ENCODE results near the gene ZNF407.

ZNF407 gene

DNA sequence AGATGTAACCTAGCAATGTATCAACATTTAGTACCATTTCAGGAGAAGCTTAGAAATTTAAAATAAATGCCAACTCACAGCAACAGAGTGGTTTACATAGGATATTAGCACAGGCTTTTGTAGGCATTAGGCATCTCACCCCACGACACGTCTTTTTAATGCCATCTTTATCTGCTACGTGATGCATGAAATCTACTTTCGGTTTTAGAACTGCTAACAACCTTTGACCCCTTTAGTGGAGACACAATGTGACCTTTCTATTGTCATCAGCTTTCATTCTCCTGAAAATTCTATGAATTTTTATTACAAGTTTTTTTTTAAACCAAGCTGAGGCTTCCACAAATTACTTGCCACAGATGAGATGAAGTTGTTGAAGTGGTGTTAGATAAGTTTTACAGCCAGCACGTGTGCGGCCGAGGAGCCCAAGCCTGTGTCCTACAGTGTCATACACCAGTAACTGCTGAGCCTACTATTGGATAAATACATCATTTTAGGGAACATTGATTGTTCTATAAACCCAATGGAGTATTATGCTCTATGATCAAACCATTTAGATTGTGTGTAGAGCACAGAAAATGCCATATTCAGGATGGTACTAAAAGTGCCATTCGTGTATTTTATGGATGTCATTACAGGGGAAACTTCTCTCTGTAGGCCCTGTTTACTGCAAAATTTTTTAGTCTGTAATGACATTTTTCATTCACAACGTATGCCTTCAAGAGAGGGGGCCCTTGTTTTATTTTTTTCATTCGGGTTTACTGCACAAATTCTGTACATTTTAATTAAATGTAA is 459.7 kb downstream of the ZNF407 start:
- TF ChIP-seq POLR2A (IDR thresholded peaks at IDR 0.05; ENCODE audit: low read depth, low read length) = no peak
- no peak for FAIRE-seq
- DNase-seq (ENCODE audit: insufficient read length, low spot score) = no peak

GRCh38 chr18:75060185-75060584 is 462.5 kb downstream of the ZNF407 start:
- FAIRE-seq (no peak), DNase-seq (ENCODE audit: insufficient read length, low spot score) (no peak)
- no peak for TF ChIP-seq POLR2A (IDR thresholded peaks at IDR 0.05; ENCODE audit: low read depth, low read length)

- FAIRE-seq (no peak), DNase-seq (ENCODE audit: insufficient read length, low spot score) (no peak)
- no peak for TF ChIP-seq POLR2A (IDR thresholded peaks at IDR 0.05; ENCODE audit: low read depth, low read length)
Measured at GRCh38 chr18:75062297-75062886, 464.7 kb downstream of the ZNF407 start.

DNA sequence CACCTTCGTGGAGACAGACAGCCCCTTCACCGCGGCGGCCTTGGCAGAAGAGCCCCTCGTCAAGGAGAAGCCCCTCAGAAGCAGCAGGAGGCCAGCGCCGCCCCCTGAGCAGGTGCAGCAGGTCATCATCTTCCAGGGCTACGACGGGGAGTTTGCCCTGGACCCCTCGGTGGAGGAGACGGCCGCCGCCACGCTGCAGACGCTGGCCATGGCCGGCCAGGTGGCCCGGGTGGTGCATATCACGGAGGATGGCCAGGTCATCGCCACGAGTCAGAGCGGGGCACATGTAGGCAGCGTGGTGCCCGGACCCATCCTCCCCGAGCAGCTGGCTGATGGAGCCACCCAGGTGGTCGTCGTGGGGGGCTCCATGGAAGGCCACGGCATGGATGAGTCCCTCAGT is 465.5 kb downstream of the ZNF407 start:
- no peak for DNase-seq (ENCODE audit: insufficient read length, low spot score)
- no peak for TF ChIP-seq POLR2A (IDR thresholded peaks at IDR 0.05; ENCODE audit: low read depth, low read length)
- no peak for FAIRE-seq

- FAIRE-seq (no peak), DNase-seq (ENCODE audit: insufficient read length, low spot score) (no peak)
- TF ChIP-seq POLR2A (IDR thresholded peaks at IDR 0.05; ENCODE audit: low read depth, low read length) = no peak
Measured at GRCh38 chr18:75063615-75064512, 466.2 kb downstream of the ZNF407 start.

GRCh38 chr18:75064513-75064905 is 466.8 kb downstream of the ZNF407 start:
- no peak for TF ChIP-seq POLR2A (IDR thresholded peaks at IDR 0.05; ENCODE audit: low read depth, low read length)
- FAIRE-seq (no peak), DNase-seq (ENCODE audit: insufficient read length, low spot score) (no peak)

DNA sequence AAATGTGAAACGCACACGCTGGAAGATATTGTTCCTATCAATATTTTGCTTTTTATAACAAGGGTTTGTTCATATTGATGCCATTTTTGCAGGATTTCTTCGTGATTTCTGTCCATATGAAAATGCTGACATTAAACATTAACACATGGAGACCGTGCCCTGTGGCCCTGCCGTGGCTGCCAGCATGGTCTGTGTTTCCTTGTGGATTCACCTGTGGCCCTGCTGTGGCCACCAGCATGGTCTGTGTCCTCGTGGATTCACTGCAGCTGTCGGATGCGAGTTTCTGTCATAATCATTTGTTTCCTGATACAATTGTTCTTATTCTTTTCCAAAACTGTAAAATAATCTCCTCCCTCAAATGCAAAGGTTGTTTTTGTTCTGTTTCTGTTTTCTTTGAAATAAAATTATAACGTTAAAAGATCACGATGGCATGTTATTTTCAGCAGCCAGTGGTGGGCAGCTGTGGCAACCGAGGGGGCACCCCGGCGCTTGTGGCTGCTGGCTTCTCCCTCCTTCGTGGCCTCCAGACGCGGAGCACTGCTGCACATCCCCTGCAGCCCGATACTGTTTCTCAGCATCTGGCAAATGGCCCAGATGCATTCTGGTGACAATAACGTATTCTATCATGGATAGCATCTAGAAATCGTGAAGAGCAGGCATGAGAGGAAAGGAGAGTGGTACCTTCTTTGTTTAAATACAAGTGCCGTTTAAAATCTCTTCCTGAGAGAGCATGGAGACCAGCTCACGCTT is 467.8 kb downstream of the ZNF407 start:
- TF ChIP-seq POLR2A (IDR thresholded peaks at IDR 0.05; ENCODE audit: low read depth, low read length) = no peak
- DNase-seq (ENCODE audit: insufficient read length, low spot score) = no peak

GRCh38 chr18:75066021-75066880 is 468.6 kb downstream of the ZNF407 start:
- no peak for TF ChIP-seq POLR2A (IDR thresholded peaks at IDR 0.05; ENCODE audit: low read depth, low read length)
- DNase-seq (ENCODE audit: insufficient read length, low spot score) (no peak), FAIRE-seq (no peak)

More for the DNA sequence above, 467.8 kb downstream of the ZNF407 start:
- FAIRE-seq = no peak

DNA sequence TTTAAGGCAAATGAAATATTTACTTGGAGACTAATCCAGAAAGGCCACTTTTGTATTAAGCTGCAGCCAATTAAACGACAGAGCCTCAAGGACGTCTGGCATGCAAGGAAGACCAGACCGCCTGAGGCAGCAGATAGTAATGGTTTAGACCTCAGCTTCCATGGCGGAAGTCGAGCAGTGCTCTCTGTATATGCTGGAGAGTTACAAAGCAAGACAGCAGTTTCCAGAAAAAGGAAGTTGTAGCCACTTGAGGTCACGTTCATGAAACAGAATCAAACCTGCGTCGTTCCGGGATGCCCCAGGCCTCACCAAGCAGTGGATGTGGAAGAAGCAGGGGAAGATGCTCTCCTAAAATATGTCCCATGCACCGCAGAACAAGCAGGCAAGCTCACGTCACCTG is 469.3 kb downstream of the ZNF407 start:
- no peak for TF ChIP-seq POLR2A (IDR thresholded peaks at IDR 0.05; ENCODE audit: low read depth, low read length)
- FAIRE-seq (no peak), DNase-seq (ENCODE audit: insufficient read length, low spot score) (no peak)

- DNase-seq (ENCODE audit: insufficient read length, low spot score) (no peak), FAIRE-seq (no peak)
- TF ChIP-seq POLR2A (IDR thresholded peaks at IDR 0.05; ENCODE audit: low read depth, low read length) = no peak
Measured at GRCh38 chr18:75067996-75068645, 470.5 kb downstream of the ZNF407 start.

DNA sequence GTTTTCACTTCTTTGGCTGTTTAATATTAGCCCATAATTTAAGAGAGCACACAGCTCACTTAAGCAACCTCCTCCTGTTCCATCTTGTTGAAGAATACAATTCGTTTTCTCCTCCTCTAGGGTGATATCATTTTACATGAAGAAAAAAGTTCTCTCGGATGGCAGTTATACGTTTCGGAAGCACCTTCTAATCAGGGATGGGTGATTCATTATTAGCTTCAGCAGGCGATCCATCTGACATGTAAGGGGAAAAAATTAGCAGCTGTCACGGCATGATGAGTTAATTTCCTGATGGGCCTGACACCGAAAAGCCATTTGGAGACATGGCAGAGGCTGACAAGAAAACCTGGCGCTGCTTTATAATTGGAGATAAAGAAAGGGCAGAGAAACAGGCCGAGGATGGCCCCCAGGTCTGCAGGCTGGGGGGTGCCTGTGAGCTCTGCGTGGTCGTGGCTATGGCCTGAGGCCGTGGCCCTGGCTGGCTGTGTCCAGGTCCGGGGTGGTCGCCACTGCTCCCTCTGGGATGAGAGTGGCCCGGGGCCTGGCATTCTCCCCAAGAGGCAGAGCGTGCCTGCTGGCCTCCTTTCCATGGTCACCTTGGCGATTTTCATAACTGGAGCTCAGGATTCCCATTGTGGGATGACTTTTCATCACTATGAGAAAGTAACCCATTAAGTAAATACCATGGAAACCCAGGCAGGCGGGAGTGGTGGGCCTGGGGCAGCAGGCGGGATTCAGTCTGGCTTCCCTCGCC is 471.2 kb downstream of the ZNF407 start:
- DNase-seq (ENCODE audit: insufficient read length, low spot score) = no peak
- no peak for FAIRE-seq
- TF ChIP-seq POLR2A (IDR thresholded peaks at IDR 0.05; ENCODE audit: low read depth, low read length) = no peak

DNA sequence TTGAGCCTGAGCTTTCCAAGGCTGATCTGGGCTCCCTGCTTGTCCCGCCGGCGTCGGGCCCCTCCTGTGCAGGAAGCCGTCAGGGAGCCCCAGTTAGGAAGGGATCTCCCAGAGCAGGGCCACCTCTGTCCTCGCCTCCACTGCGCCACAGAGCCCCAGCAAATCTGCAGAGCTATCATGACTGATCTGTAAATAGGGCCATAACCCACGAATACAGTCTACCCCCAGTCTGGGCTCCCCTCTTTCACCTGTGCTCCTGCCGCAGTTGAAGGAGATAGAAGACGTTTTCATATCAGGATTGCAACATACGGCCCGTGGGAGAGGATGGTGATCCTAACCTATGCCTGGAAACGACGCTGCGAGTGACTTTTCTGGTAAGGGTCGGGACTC is 472.6 kb downstream of the ZNF407 start:
- TF ChIP-seq POLR2A (IDR thresholded peaks at IDR 0.05; ENCODE audit: low read depth, low read length) = no peak
- DNase-seq (ENCODE audit: insufficient read length, low spot score) (no peak), FAIRE-seq (no peak)

Measured in H54 (cell line).